H1 (cell line): Measurements from ENCODE around the gene CALCR. TPM values are rescaled to one million over a fixed set of nuclear protein-coding genes. Genes with fewer than 3 reads are reported as not detected.

Source experiments
- CTCF ChIA-PET: fragments of 300-600 bp; sonication (Branson Sonifier 250); formaldehyde crosslinking; loops from one replicate; lab custom pipeline; 2021; ENCODE audit not compliant: partially characterized antibody; lab: Charles Lee
- POLR2A ChIA-PET: fragments of 300-600 bp; sonication (Branson Sonifier 250); formaldehyde crosslinking; loops from one replicate; lab custom pipeline; 2021; ENCODE audit warnings: inconsistent platforms; ENCODE audit not compliant: partially characterized antibody; lab: Charles Lee
- DNase-seq, 2 experiments: peaks; one replicate each; pipeline versions ENCODE4 v3.0.0 to v3.0.0-alpha.2; 2010 to 2022; ENCODE audit warnings: low spot score in 2 of 2, low read depth in 1 of 2, mixed read lengths in 1 of 2
- FAIRE-seq: peaks from 2 replicates; lab custom pipeline; 2011; peaks lifted over from hg19 to GRCh38; lab: Jason Lieb, UNC
- H2AFZ ChIP-seq: 2 replicates; pipeline ENCODE4 v1.8.1; 2012; ENCODE audit warnings: low read length, inconsistent platforms
- H2AK5ac ChIP-seq: 2 replicates; pipeline ENCODE4 v1.6.1; 2013; ENCODE audit warnings: low read depth, low read length
- H2BK120ac ChIP-seq: replicated peaks from 2 replicates; pipeline ENCODE3; 2013; ENCODE audit warnings: low read depth, low read length, inconsistent platforms
- H2BK12ac ChIP-seq: 2 replicates; pipeline ENCODE4 v1.6.1; 2013; ENCODE audit warnings: low read depth, low read length
- H2BK15ac ChIP-seq: 2 replicates; pipeline ENCODE4 v1.6.1; 2013; ENCODE audit warnings: low read length
- H2BK20ac ChIP-seq: 2 replicates; pipeline ENCODE4 v1.6.1; 2013; ENCODE audit warnings: low read length
- H2BK5ac ChIP-seq: 2 replicates; pipeline ENCODE4 v1.6.1; 2013; ENCODE audit warnings: low read depth, low read length
- H3K14ac ChIP-seq: 2 replicates; pipeline ENCODE4 v1.6.1; 2013; ENCODE audit warnings: inconsistent platforms; ENCODE audit not compliant: insufficient read length
- H3K18ac ChIP-seq: 2 replicates; pipeline ENCODE4 v1.6.1; 2013; ENCODE audit warnings: low read length; ENCODE audit errors: extremely low read depth
- H3K23ac ChIP-seq: 2 replicates; pipeline ENCODE4 v1.6.1; 2013; ENCODE audit warnings: inconsistent platforms; ENCODE audit not compliant: insufficient read length
- H3K23me2 ChIP-seq: 2 replicates; pipeline ENCODE4 v1.6.1; 2013; ENCODE audit warnings: low read depth, low read length
- H3K27ac ChIP-seq: 2 replicates; pipeline ENCODE4 v1.6.1; 2011; ENCODE audit warnings: low read depth, low read length, inconsistent platforms
- H3K27me3 ChIP-seq, 4 experiments: replicated peaks in 1 of 4; 1 replicate in 1 of 4; 2 replicates in 3 of 4; pipeline versions ENCODE4 v1.6.1 to v1.8.1; 2011 to 2013; ENCODE audit warnings: low read length in 3 of 4, mild to moderate bottlenecking in 3 of 4, inconsistent platforms in 2 of 4, mixed read lengths in 2 of 4, moderate library complexity in 1 of 4; ENCODE audit not compliant: control insufficient read depth in 3 of 4, insufficient read depth in 3 of 4; ENCODE audit errors: extremely low read depth in 1 of 4
- H3K36me3 ChIP-seq, 4 experiments: 2 replicates each; pipeline versions ENCODE4 v1.6.1 to v1.8.1; 2011 to 2013; ENCODE audit warnings: mild to moderate bottlenecking in 4 of 4, low read length in 3 of 4, moderate library complexity in 2 of 4, control low read depth in 1 of 4, inconsistent platforms in 1 of 4; ENCODE audit not compliant: insufficient read depth in 4 of 4, control insufficient read depth in 2 of 4
- H3K4ac ChIP-seq: replicated peaks from 2 replicates; pipeline ENCODE3; 2013; ENCODE audit warnings: low read length, low read depth, mixed read lengths, inconsistent platforms; ENCODE audit not compliant: insufficient read length
- H3K4me1 ChIP-seq, 4 experiments: replicated peaks in 1 of 4; 1 replicate in 1 of 4; 2 replicates in 3 of 4; pipeline versions ENCODE4 v1.6.1 to v1.8.1; 2011 to 2013; ENCODE audit warnings: low read length in 3 of 4, inconsistent platforms in 2 of 4, mixed read lengths in 1 of 4; ENCODE audit not compliant: insufficient read depth in 4 of 4, control insufficient read depth in 3 of 4
- H3K4me2 ChIP-seq, 2 experiments: 2 replicates each; pipeline versions ENCODE4 v1.6.1 to v1.8.1; 2011 to 2013; ENCODE audit warnings: low read depth in 2 of 2, low read length in 2 of 2, control low read depth in 1 of 2, inconsistent platforms in 1 of 2, mild to moderate bottlenecking in 1 of 2; ENCODE audit not compliant: insufficient read depth in 1 of 2
- H3K4me3 ChIP-seq, 4 experiments: fragments of 200-600, 300-600 bp in 1 of 4; sonication (generic), shearing (Covaris generic), sonication (Bioruptor Twin) in 1 of 4; 2 replicates each; pipeline versions ENCODE4 v1.5.1 to v1.8.1; 2011 to 2016; ENCODE audit warnings: low read length in 4 of 4, low read depth in 3 of 4, control low read depth in 2 of 4, inconsistent platforms in 2 of 4, mild to moderate bottlenecking in 2 of 4, mixed read lengths in 1 of 4, moderate library complexity in 1 of 4; ENCODE audit not compliant: insufficient read depth in 2 of 4; ENCODE audit errors: extremely low read depth in 1 of 4
- H3K56ac ChIP-seq: replicated peaks from 2 replicates; pipeline ENCODE3; 2013; ENCODE audit warnings: low read depth, mild to moderate bottlenecking, mixed read lengths, low read length, inconsistent platforms; ENCODE audit not compliant: insufficient read length
- H3K79me1 ChIP-seq: 2 replicates; pipeline ENCODE4 v1.6.1; 2013; ENCODE audit warnings: low read depth, low read length, control low read depth
- H3K79me2 ChIP-seq, 2 experiments: 2 replicates each; pipeline versions ENCODE4 v1.6.1 to v1.8.1; 2012 to 2013; ENCODE audit warnings: low read length in 2 of 2, mild to moderate bottlenecking in 2 of 2, inconsistent platforms in 1 of 2; ENCODE audit not compliant: insufficient read depth in 2 of 2, control insufficient read depth in 1 of 2
- H3K9ac ChIP-seq, 4 experiments: replicated peaks in 1 of 4; 1 replicate in 1 of 4; 2 replicates in 3 of 4; pipeline versions ENCODE4 v1.6.1 to v1.8.1; 2011 to 2013; ENCODE audit warnings: low read depth in 3 of 4, low read length in 3 of 4, control low read depth in 2 of 4, mild to moderate bottlenecking in 2 of 4, moderate library complexity in 2 of 4, inconsistent platforms in 1 of 4; ENCODE audit errors: extremely low read depth in 1 of 4
- H3K9me3 ChIP-seq, 2 experiments: 2 replicates each; pipeline versions ENCODE4 v1.6.1 to v1.8.1; 2012 to 2013; ENCODE audit warnings: mild to moderate bottlenecking in 2 of 2, moderate library complexity in 2 of 2, control low read depth in 1 of 2, inconsistent platforms in 1 of 2, low read depth in 1 of 2, low read length in 1 of 2, mixed read lengths in 1 of 2; ENCODE audit not compliant: insufficient read depth in 2 of 2
- H4K20me1 ChIP-seq, 2 experiments: replicated peaks in 1 of 2; 2 replicates each; pipeline versions ENCODE3 to v1.8.1; 2011 to 2013; ENCODE audit warnings: inconsistent platforms in 2 of 2, low read length in 2 of 2, mild to moderate bottlenecking in 1 of 2; ENCODE audit not compliant: insufficient read depth in 2 of 2, control insufficient read depth in 1 of 2
- H4K5ac ChIP-seq: 2 replicates; pipeline ENCODE4 v1.6.1; 2013; ENCODE audit warnings: low read length, low read depth, mixed read lengths, inconsistent platforms; ENCODE audit not compliant: insufficient read length
- H4K8ac ChIP-seq: 2 replicates; pipeline ENCODE4 v1.8.0; 2013; ENCODE audit warnings: mild to moderate bottlenecking, moderate library complexity, low read length, inconsistent platforms; ENCODE audit not compliant: insufficient read depth; ENCODE audit errors: extremely low read depth
- H4K91ac ChIP-seq: replicated peaks from 2 replicates; pipeline ENCODE3; 2013; ENCODE audit warnings: low read length, mixed read lengths, inconsistent platforms; ENCODE audit not compliant: insufficient read length
- CTBP2 ChIP-seq: IDR thresholded peaks from 2 replicates; pipeline ENCODE4 v1.7.0; 2011; ENCODE audit warnings: borderline replicate concordance, mild to moderate bottlenecking, moderate library complexity, mixed read lengths, low read length; ENCODE audit not compliant: insufficient read depth, insufficient read length
- NRF1 ChIP-seq: IDR thresholded peaks from 2 replicates; pipeline ENCODE4 v1.6.1; 2011; ENCODE audit warnings: mild to moderate bottlenecking, low read depth, low read length, improper control_type of control experiment
- RFX5 ChIP-seq: IDR thresholded peaks from 2 replicates; pipeline ENCODE4 v1.6.1; 2011; ENCODE audit warnings: low read depth, low read length, improper control_type of control experiment, borderline replicate concordance
- SIN3A ChIP-seq, 2 experiments: IDR thresholded peaks in 1 of 2; conservative IDR thresholded peaks in 1 of 2; 2 replicates each; pipeline ENCODE4 v1.6.1; 2011 to 2012; ENCODE audit warnings: low read length in 2 of 2, improper control_type of control experiment in 1 of 2, low read depth in 1 of 2, mild to moderate bottlenecking in 1 of 2
- WGBS, 2 experiments: shearing (Covaris generic) in 1 of 2; methylation state at CpG; one replicate each; pipeline versions ENCODE4 v1.1.6 to v1.1.7; 2013 to 2015; ENCODE audit warnings: low lambda C conversion rate in 2 of 2, mixed read lengths in 2 of 2, inconsistent platforms in 1 of 2, low coverage in 1 of 2, missing lambda C conversion rate in 1 of 2; ENCODE audit not compliant: insufficient replicate concordance in 2 of 2, insufficient coverage in 1 of 2, insufficient read length in 1 of 2; ENCODE audit errors: extremely low coverage in 1 of 2, missing lambda C conversion rate in 1 of 2; 5-methylcytosine and 5-hydroxymethylcytosine counted together
- polyA plus RNA-seq, 7 experiments: library from polyadenylated mRNA; depleted of rRNA in 3 of 7; stranded (reverse) in 5 of 7; unstranded in 2 of 7; fragments of >200 nt in 5 of 7; fragments of 200-250 nt in 2 of 7; gene quantifications; 1 replicate in 5 of 7; 2 replicates in 1 of 7; 4 replicates in 1 of 7; pipeline versions ENCODE4 v1.2.1 to v1.2.3, GENCODE V29; 2011 to 2013; ENCODE audit warnings: missing spikeins in 2 of 7, mixed read lengths in 2 of 7
- total RNA-seq: library from RNA; stranded (reverse); fragmentation: NEBNext Ultra II Directional; extraction: Animal tissue kit (Norgen Biotek cat#: 25700); gene quantifications from 2 replicates; pipeline ENCODE4 v1.2.1, GENCODE V29; 2021

The CALCR gene
- total and polyA plus RNA-seq, 2 of the 8 experiments (the other 6 are each of a cell fraction or from before 2014, with no cell fraction given): 1.0 to 3.6 TPM

GRCh38 chr7:93562106-93562505 lies 12.4 kb downstream of the CALCR start:
- no peak overlapping the region for H3K23ac ChIP-seq
- H3K4me3 ChIP-seq: no peak overlapping the region
- DNase-seq (no peak), FAIRE-seq (no peak)
- H4K5ac ChIP-seq: no peak overlapping the region
- H3K36me3 ChIP-seq: no peaks in the 10 kb centered on the region
- H2BK15ac ChIP-seq: no peak overlapping the region
- H2BK120ac ChIP-seq: no peak overlapping the region
- H3K27ac ChIP-seq: no peak overlapping the region
- H3K4me1 ChIP-seq: peaks cover 0 to 8% (median 4%) of the 10 kb centered on the region in 4 experiments; a peak in 4 of 7 replicates
- no peak overlapping the region for H3K9ac ChIP-seq
- WGBS, 2 experiments: 58% methylated on average over 2 of the region's 2 CpGs; no CpG with 5 or more reads in 1 of the 2 experiments
- no peak overlapping the region for H3K4me2 ChIP-seq
- H3K9me3 ChIP-seq: no peaks in the 10 kb centered on the region
- no peaks in the 10 kb centered on the region for H3K23me2 ChIP-seq
- H3K14ac ChIP-seq: no peak overlapping the region
- no peak overlapping the region for H2AFZ ChIP-seq
- H2BK20ac ChIP-seq: no peak overlapping the region
- H2AK5ac ChIP-seq: no peak overlapping the region
- no peaks in the 10 kb centered on the region for H3K79me2 ChIP-seq
- H3K56ac ChIP-seq: no peak overlapping the region
- ChIA-PET POLR2A (no interaction called here), CTCF (interaction anchor here (0.6 to 3.1 kb wide), 8 partner anchors 10 to 333 kb away, joined by 3 to 23 read pairs (median 3); no protein-coding TSS in a partner anchor)
- no peak overlapping the region for H3K18ac ChIP-seq
- no peak overlapping the region for H2BK12ac ChIP-seq
- no peak overlapping the region for H4K91ac ChIP-seq
- no peaks in the 10 kb centered on the region for H4K20me1 ChIP-seq
- no peak overlapping the region for H2BK5ac ChIP-seq
- no peak overlapping the region for H4K8ac ChIP-seq
- H3K4ac ChIP-seq: no peak overlapping the region
- no peaks in the 10 kb centered on the region for H3K79me1 ChIP-seq
- no peaks in the 10 kb centered on the region for H3K27me3 ChIP-seq
- no peak for TF ChIP-seq CTBP2
- TF ChIP-seq RFX5: no peak
- TF ChIP-seq SIN3A (conservative IDR thresholded peaks at IDR 0.05 in 1 of 2, IDR thresholded peaks at IDR 0.05 in 1 of 2; ENCODE audit: low read depth in 1 of 2, low read length in 2 of 2): no peak
- no peak for TF ChIP-seq NRF1
